KMS-11 (cell line): ENCODE measurements around the gene CXCL5.

Source experiments
- H2AFZ ChIP-seq: fragments of 200-600 bp; sonication (generic); 2 replicates; pipeline ENCODE4 v1.6.1; 2016; ENCODE audit warnings: antibody characterized with exemption, mixed run types, low read depth
- H3K27ac ChIP-seq: fragments of 200-600 bp; sonication (generic); 2 replicates; pipeline ENCODE4 v1.6.1; 2016; ENCODE audit warnings: mild to moderate bottlenecking, mixed run types
- H3K27me3 ChIP-seq: fragments of 200-600 bp; sonication (generic); 2 replicates; pipeline ENCODE4 v1.6.1; 2017; ENCODE audit warnings: mild to moderate bottlenecking, low read depth, mixed run types, moderate library complexity; ENCODE audit not compliant: insufficient read depth
- H3K36me3 ChIP-seq: fragments of 200-600 bp; sonication (generic); 2 replicates; pipeline ENCODE4 v1.6.1; 2017; ENCODE audit warnings: mild to moderate bottlenecking, mixed run types; ENCODE audit not compliant: insufficient read depth
- H3K4me1 ChIP-seq: fragments of 200-600 bp; sonication (generic); 2 replicates; pipeline ENCODE4 v1.6.1; 2016; ENCODE audit warnings: mild to moderate bottlenecking, low read depth, mixed run types; ENCODE audit not compliant: poor library complexity, severe bottlenecking
- H3K4me2 ChIP-seq: fragments of 200-600 bp; sonication (generic); 2 replicates; pipeline ENCODE4 v1.7.0; 2016; ENCODE audit warnings: mild to moderate bottlenecking, mixed run types
- H3K4me3 ChIP-seq: fragments of 200-600 bp; sonication (generic); IDR thresholded peaks from 2 replicates; pipeline ENCODE4 v1.6.1; 2017; ENCODE audit warnings: low read depth, low read length, mixed read lengths; ENCODE audit not compliant: insufficient read depth
- H3K79me2 ChIP-seq: fragments of 200-600 bp; sonication (generic); 2 replicates; pipeline ENCODE4 v1.6.1; 2016; ENCODE audit warnings: low read depth, mixed run types; ENCODE audit not compliant: insufficient read depth
- H3K9ac ChIP-seq: fragments of 200-600 bp; sonication (generic); 2 replicates; pipeline ENCODE4 v1.6.1; 2016; ENCODE audit warnings: mild to moderate bottlenecking, mixed run types
- H4K20me1 ChIP-seq: fragments of 200-600 bp; sonication (generic); 2 replicates; pipeline ENCODE4 v1.6.1; 2016; ENCODE audit warnings: mild to moderate bottlenecking, mixed run types; ENCODE audit not compliant: insufficient read depth
- TF ChIP-seq, protein P1 (sequence below): fragments of 200-600 bp; sonication (generic); conservative IDR thresholded peaks from 2 replicates; pipeline ENCODE4 v1.6.1; 2017; ENCODE audit warnings: low read depth, mild to moderate bottlenecking, antibody characterized with exemption, low read length, moderate library complexity, mixed read lengths

Gene CXCL5

DNA sequence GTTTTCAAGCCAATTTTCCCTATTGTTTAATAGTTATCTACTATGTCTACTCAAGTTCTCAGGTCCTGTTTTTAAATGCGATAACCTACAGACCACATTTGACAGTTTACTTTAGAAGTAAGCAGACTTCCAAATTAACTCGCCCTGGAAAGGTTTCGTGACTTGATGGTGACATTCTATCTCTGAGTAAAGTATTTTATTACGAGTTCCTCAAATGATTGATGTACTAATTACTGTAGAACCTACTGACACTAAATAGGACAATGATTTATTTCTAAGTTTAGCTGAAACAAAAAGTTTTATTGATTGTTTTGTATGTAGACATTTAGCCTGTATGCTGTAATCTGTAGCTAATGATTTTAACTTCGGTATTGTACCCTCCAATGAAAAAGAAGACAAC, 8.5 kb downstream of the CXCL5 start:
- H3K9ac ChIP-seq = no peak overlapping the region
- no peaks in the 10 kb centered on the region for H3K27me3 ChIP-seq
- H3K27ac ChIP-seq = no peak overlapping the region
- H4K20me1 ChIP-seq = no peaks in the 10 kb centered on the region
- no peak overlapping the region for H3K4me2 ChIP-seq
- no peaks in the 10 kb centered on the region for H3K36me3 ChIP-seq
- TF ChIP-seq, protein P1, sequence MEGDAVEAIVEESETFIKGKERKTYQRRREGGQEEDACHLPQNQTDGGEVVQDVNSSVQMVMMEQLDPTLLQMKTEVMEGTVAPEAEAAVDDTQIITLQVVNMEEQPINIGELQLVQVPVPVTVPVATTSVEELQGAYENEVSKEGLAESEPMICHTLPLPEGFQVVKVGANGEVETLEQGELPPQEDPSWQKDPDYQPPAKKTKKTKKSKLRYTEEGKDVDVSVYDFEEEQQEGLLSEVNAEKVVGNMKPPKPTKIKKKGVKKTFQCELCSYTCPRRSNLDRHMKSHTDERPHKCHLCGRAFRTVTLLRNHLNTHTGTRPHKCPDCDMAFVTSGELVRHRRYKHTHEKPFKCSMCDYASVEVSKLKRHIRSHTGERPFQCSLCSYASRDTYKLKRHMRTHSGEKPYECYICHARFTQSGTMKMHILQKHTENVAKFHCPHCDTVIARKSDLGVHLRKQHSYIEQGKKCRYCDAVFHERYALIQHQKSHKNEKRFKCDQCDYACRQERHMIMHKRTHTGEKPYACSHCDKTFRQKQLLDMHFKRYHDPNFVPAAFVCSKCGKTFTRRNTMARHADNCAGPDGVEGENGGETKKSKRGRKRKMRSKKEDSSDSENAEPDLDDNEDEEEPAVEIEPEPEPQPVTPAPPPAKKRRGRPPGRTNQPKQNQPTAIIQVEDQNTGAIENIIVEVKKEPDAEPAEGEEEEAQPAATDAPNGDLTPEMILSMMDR = no peak
- H3K79me2 ChIP-seq = no peaks in the 10 kb centered on the region
- no peaks in the 10 kb centered on the region for H3K4me1 ChIP-seq
- no peak overlapping the region for H3K4me3 ChIP-seq
- no peak overlapping the region for H2AFZ ChIP-seq

DNA sequence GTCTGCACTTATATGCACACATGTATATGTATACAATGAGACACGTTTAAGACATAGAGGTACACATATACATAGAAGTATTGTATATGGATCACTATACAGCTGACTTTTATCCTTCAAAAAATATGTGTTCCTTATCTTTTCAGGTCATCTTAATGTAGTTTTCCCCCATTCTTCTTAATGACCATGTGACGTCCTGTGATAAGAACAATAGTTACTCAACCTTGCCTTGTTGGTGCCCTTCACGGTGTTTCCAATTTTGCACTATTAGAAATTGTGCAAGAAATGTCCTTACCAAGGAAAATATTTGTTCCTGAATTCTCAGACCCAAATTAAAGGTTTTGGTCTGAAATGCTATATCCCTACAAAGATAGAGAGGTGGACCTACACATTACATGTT, 9.4 kb downstream of the CXCL5 start:
- no peak overlapping the region for H3K27ac ChIP-seq
- TF ChIP-seq, protein P1 = no peak
- H3K4me3 ChIP-seq = no peak overlapping the region
- H4K20me1 ChIP-seq = no peaks in the 10 kb centered on the region
- no peak overlapping the region for H2AFZ ChIP-seq
- H3K4me2 ChIP-seq = no peak overlapping the region
- no peak overlapping the region for H3K9ac ChIP-seq
- H3K27me3 ChIP-seq = no peaks in the 10 kb centered on the region
- H3K79me2 ChIP-seq = no peaks in the 10 kb centered on the region
- H3K36me3 ChIP-seq = no peaks in the 10 kb centered on the region
- no peaks in the 10 kb centered on the region for H3K4me1 ChIP-seq

DNA sequence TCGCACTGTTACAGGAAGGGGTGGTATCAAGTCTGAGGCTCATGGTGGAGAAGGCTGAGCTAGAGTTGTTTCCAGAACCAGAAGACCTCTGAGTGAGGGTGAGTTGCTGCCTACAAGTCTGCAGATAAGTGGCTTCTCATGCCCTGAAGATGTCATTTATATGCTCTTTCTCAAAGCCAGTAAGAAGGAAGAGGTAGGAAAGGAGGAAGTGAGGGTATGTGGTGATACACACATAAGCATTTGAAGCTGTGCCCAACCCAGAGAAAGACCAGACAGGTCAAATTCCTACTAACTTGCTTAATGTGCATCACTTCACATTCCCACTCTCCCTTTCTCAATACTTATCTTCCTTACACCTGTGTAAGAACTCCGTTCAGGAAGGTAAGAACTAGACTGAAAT, 10.4 kb downstream of the CXCL5 start, which contains the start of gene PPBP:
Gene PPBP (minus strand): TSS at position 130 of the 400 bp plus-strand sequence. CDS start 87 bp downstream, at position 43.
- no peaks in the 10 kb centered on the region for H3K79me2 ChIP-seq

DNA sequence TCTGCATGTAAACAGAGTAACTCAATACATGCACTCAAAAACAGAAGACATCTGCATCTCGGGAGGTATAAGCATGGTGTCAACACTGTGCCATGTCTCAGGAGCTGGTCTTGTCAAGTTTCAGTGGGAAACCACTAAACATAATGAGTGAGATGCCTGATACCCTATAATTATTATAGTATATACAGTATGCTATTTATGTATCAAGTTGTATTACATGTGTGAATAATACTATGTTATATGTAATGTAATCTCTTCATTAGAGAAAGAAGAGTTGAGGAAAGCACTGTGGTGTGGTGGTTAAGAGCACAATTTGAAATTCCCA, 13.0 kb downstream of the CXCL5 start:
- Histone ChIP-seq H2AFZ (no peak overlapping the region), H4K20me1 (no peaks in the 10 kb centered on the region), H3K27ac (no peak overlapping the region), H3K36me3 (no peaks in the 10 kb centered on the region), H3K79me2 (no peaks in the 10 kb centered on the region), H3K4me3 (no peak overlapping the region), H3K4me1 (no peaks in the 10 kb centered on the region), H3K4me2 (no peak overlapping the region), H3K9ac (no peak overlapping the region), H3K27me3 (no peaks in the 10 kb centered on the region)
- TF ChIP-seq, protein P1 = no peak

More for the DNA sequence above, 10.4 kb downstream of the CXCL5 start, which contains the start of gene PPBP:
- TF ChIP-seq, protein P1 = no peak
- Histone ChIP-seq H3K4me1 (no peaks in the 10 kb centered on the region), H3K27me3 (no peaks in the 10 kb centered on the region), H3K36me3 (no peaks in the 10 kb centered on the region), H4K20me1 (no peaks in the 10 kb centered on the region), H3K9ac (no peak within 1 kb of the TSS), H2AFZ (no peak within 1 kb of the TSS), H3K27ac (no peak within 1 kb of the TSS), H3K4me2 (no peak within 1 kb of the TSS), H3K4me3 (no peak within 1 kb of the TSS)
